NK-92 (cell line): ENCODE results near the gene SEMA3B.
"Not testable (repeated sequence)": the region's sequence is repeated elsewhere in the genome, so short reads cannot be mapped to it uniquely, and the experiment has no call there.

Source experiments
- DNase-seq: peaks from one replicate; lab custom pipeline; 2025; ENCODE audit not compliant: unreplicated experiment; lab: John Stamatoyannopoulos, UW

The SEMA3B gene

GRCh38 chr3:50237754-50238548 is 31.0 kb upstream of the SEMA3B start:
- DNase-seq: peak; percentile 39

GRCh38 chr3:50238549-50239026 is 30.4 kb upstream of the SEMA3B start:
- DNase-seq: no peak

- DNase-seq: no peak
Observed at GRCh38 chr3:50239649-50240048, 29.3 kb upstream of the SEMA3B start.

- DNase-seq: no peak
Observed at GRCh38 chr3:50241163-50241562, 27.8 kb upstream of the SEMA3B start.

- no peak for DNase-seq
Observed at GRCh38 chr3:50241713-50242380, 27.1 kb upstream of the SEMA3B start.

GRCh38 chr3:50242381-50242770 is 26.6 kb upstream of the SEMA3B start:
- DNase-seq: no peak

GRCh38 chr3:50242851-50243542 is 25.9 kb upstream of the SEMA3B start:
- no peak for DNase-seq

GRCh38 chr3:50243543-50243895 is 25.4 kb upstream of the SEMA3B start:
- no peak for DNase-seq

- DNase-seq: not testable (repeated sequence)
Observed at GRCh38 chr3:50244813-50245212, 24.1 kb upstream of the SEMA3B start.

GRCh38 chr3:50245251-50245745 is 23.6 kb upstream of the SEMA3B start:
- no peak for DNase-seq

GRCh38 chr3:50245831-50246516 is 23.0 kb upstream of the SEMA3B start:
- peak; percentile 68 for DNase-seq

- DNase-seq: no peak
Observed at GRCh38 chr3:50246517-50246954, 22.4 kb upstream of the SEMA3B start.

- no peak for DNase-seq
Observed at GRCh38 chr3:50248387-50248786, 20.6 kb upstream of the SEMA3B start.

- DNase-seq: no peak
Observed at GRCh38 chr3:50249457-50249856, 19.5 kb upstream of the SEMA3B start.

GRCh38 chr3:50250514-50250913 is 18.4 kb upstream of the SEMA3B start:
- no peak for DNase-seq

- no peak for DNase-seq
Observed at GRCh38 chr3:50251220-50251619, 17.7 kb upstream of the SEMA3B start.

GRCh38 chr3:50254577-50255250 is 14.2 kb upstream of the SEMA3B start:
- no peak for DNase-seq

GRCh38 chr3:50255251-50255615 is 13.7 kb upstream of the SEMA3B start:
- no peak for DNase-seq

GRCh38 chr3:50256978-50257890 is 11.7 kb upstream of the SEMA3B start:
- DNase-seq: no peak
